GM23338 (cell line): ENCODE measurements around the gene OLA1. TPM values are rescaled to one million over a fixed set of nuclear protein-coding genes. Genes with fewer than 3 reads are reported as not detected.
A peak's percentile ranks its signal among the peaks of the same experiment; 100 is the strongest.

Source experiments
- ATAC-seq: fragments of 200-7000 bp; cut with Tn5 transposase; 3 replicates; pipeline ENCODE4 v1.9.1; 2020
- DNase-seq: peaks from one replicate; pipeline ENCODE4 v3.0.0-alpha.2; 2015; ENCODE audit warnings: low spot score
- H2AFZ ChIP-seq: fragments of 200-600 bp; sonication (generic); 2 replicates; pipeline ENCODE4 v1.8.0; 2016; ENCODE audit warnings: antibody characterized with exemption, mild to moderate bottlenecking, moderate library complexity
- H3F3A ChIP-seq: fragments of 200-600 bp; sonication (generic); replicated peaks from 2 replicates; pipeline ENCODE4 v1.8.0; 2017; ENCODE audit warnings: antibody characterized with exemption, mixed run types, low read depth
- H3K27ac ChIP-seq: fragments of 200-600 bp; sonication (generic); 2 replicates; pipeline ENCODE4 v1.6.1; 2016; ENCODE audit warnings: low read depth
- H3K27me3 ChIP-seq: fragments of 200-600 bp; sonication (generic); 2 replicates; pipeline ENCODE4 v1.8.0; 2016; ENCODE audit warnings: mild to moderate bottlenecking, mixed run types, moderate library complexity; ENCODE audit not compliant: insufficient read depth
- H3K36me3 ChIP-seq: fragments of 200-600 bp; sonication (generic); 2 replicates; pipeline ENCODE4 v1.8.0; 2016; ENCODE audit warnings: mild to moderate bottlenecking; ENCODE audit not compliant: insufficient read depth
- H3K4me1 ChIP-seq: fragments of 200-600 bp; sonication (generic); 2 replicates; pipeline ENCODE4 v1.8.0; 2016; ENCODE audit warnings: mild to moderate bottlenecking, moderate library complexity; ENCODE audit not compliant: insufficient read depth
- H3K4me2 ChIP-seq: fragments of 200-600 bp; sonication (generic); 2 replicates; pipeline ENCODE4 v1.7.1; 2017; ENCODE audit warnings: mixed run types
- H3K4me3 ChIP-seq: fragments of 200-600 bp; sonication (generic); 2 replicates; pipeline ENCODE4 v1.6.1; 2016; ENCODE audit warnings: mixed run types
- H3K79me2 ChIP-seq: fragments of 200-600 bp; sonication (generic); replicated peaks from 2 replicates; pipeline ENCODE4 v1.8.0; 2017; ENCODE audit warnings: mild to moderate bottlenecking; ENCODE audit not compliant: insufficient read depth
- H3K9me2 ChIP-seq: fragments of 200-600 bp; sonication (generic); 2 replicates; pipeline ENCODE4 v1.8.0; 2017; ENCODE audit not compliant: insufficient read depth
- H4K20me1 ChIP-seq: fragments of 200-600 bp; sonication (generic); replicated peaks from 2 replicates; pipeline ENCODE4 v1.8.0; 2017; ENCODE audit warnings: mild to moderate bottlenecking; ENCODE audit not compliant: insufficient read depth
- H3K27ac Mint-ChIP-seq: 2 replicates; pipeline ENCODE4 v1.8.0; 2020; ENCODE audit warnings: inconsistent platforms, mild to moderate bottlenecking, moderate library complexity, mixed read lengths
- H3K27me3 Mint-ChIP-seq: 3 replicates; pipeline ENCODE4 v1.8.0; 2022; ENCODE audit warnings: low read depth, mild to moderate bottlenecking, moderate library complexity, mixed read lengths, inconsistent platforms; ENCODE audit not compliant: insufficient read depth, poor library complexity
- H3K36me3 Mint-ChIP-seq: 3 replicates; pipeline ENCODE4 v1.8.0; 2021; ENCODE audit warnings: low read depth, mild to moderate bottlenecking, inconsistent platforms, moderate library complexity, mixed read lengths
- H3K4me1 Mint-ChIP-seq: 3 replicates; pipeline ENCODE4 v1.8.0; 2020; ENCODE audit warnings: mild to moderate bottlenecking, inconsistent platforms, mixed read lengths
- H3K4me3 Mint-ChIP-seq: 3 replicates; pipeline ENCODE4 v1.8.0; 2021; ENCODE audit warnings: moderate library complexity, mild to moderate bottlenecking, inconsistent platforms, mixed read lengths
- H3K9me3 Mint-ChIP-seq: 3 replicates; pipeline ENCODE4 v1.8.0; 2020; ENCODE audit warnings: moderate library complexity, mild to moderate bottlenecking, inconsistent platforms, mixed read lengths
- CREB1 ChIP-seq: fragments of 250-450 bp; sonication (Bioruptor Pico); IDR thresholded peaks from 2 replicates; pipeline ENCODE4 v1.5.0; 2020; ENCODE audit warnings: low read depth, mild to moderate bottlenecking, moderate library complexity
- CTCF ChIP-seq, 2 experiments: fragments of 200-600 bp in 1 of 2; sonication (generic) in 1 of 2; conservative IDR thresholded peaks; 2 replicates each; pipeline versions ENCODE4 v1.5.1 to v1.6.1; 2016 to 2017; ENCODE audit warnings: antibody characterized with exemption in 2 of 2, low read depth in 2 of 2, mild to moderate bottlenecking in 2 of 2, moderate library complexity in 1 of 2
- EZH2 ChIP-seq: fragments of 200-600 bp; sonication (generic); IDR thresholded peaks from one replicate; pipeline ENCODE4 v1.8.0; 2017; ENCODE audit warnings: antibody characterized with exemption, mild to moderate bottlenecking, low read depth; ENCODE audit not compliant: unreplicated experiment
- EZH2phosphoT487 ChIP-seq: fragments of 200-600 bp; sonication (generic); IDR thresholded peaks from one replicate; pipeline ENCODE4 v1.8.1; 2018; ENCODE audit warnings: antibody characterized with exemption; ENCODE audit not compliant: unreplicated experiment
- JUNB ChIP-seq: IDR thresholded peaks from one replicate; pipeline ENCODE4 v1.6.1; 2016; ENCODE audit warnings: antibody characterized with exemption; ENCODE audit not compliant: unreplicated experiment
- NANOG ChIP-seq: IDR thresholded peaks from 2 replicates; pipeline ENCODE4 v1.6.1; 2016; ENCODE audit warnings: antibody characterized with exemption, borderline replicate concordance
- POLR2AphosphoS5 ChIP-seq: IDR thresholded peaks from 2 replicates; pipeline ENCODE4 v1.6.1; 2016; ENCODE audit warnings: antibody characterized with exemption, low read depth
- REST ChIP-seq: IDR thresholded peaks from one replicate; pipeline ENCODE4 v1.6.1; 2018; ENCODE audit warnings: antibody characterized with exemption; ENCODE audit not compliant: unreplicated experiment
- ZNF114 ChIP-seq: fragments of 250-450 bp; sonication (Bioruptor Pico); IDR thresholded peaks from 2 replicates; pipeline ENCODE4 v1.5.0; 2020; ENCODE audit warnings: mild to moderate bottlenecking, moderate library complexity
- ZNF331 ChIP-seq: fragments of 250-450 bp; sonication (Bioruptor Pico); IDR thresholded peaks from 2 replicates; pipeline ENCODE4 v1.5.0; 2020; ENCODE audit warnings: low read depth, mild to moderate bottlenecking, moderate library complexity
- ZNF462 ChIP-seq: fragments of 250-450 bp; sonication (Bioruptor Pico); IDR thresholded peaks from 2 replicates; pipeline ENCODE4 v1.5.0; 2020; ENCODE audit warnings: mild to moderate bottlenecking, moderate library complexity
- long read RNA-seq: library from polyadenylated mRNA; unstranded; transcript quantifications from one replicate; pipeline ENCODE4 v2.0.0, GENCODE V29; 2020; ENCODE audit not compliant: unreplicated experiment
- polyA plus RNA-seq: library from polyadenylated mRNA; unstranded; fragments of >200 nt; fragmentation: Nextera tagmentation; extraction: Ambion mirVana; gene quantifications from 2 replicates; pipeline ENCODE4 v1.2.1, GENCODE V29; 2016
- total RNA-seq: library from RNA; depleted of rRNA; stranded (reverse); fragments of >200 nt; shearing (Covaris generic); gene quantifications from 2 replicates; pipeline ENCODE4 v1.2.3, GENCODE V29; 2014; rRNA removed
- TF ChIP-seq, protein P1 (sequence below): IDR thresholded peaks from 2 replicates; pipeline ENCODE4 v1.6.1; 2016; ENCODE audit warnings: antibody characterized with exemption

The OLA1 gene
- total RNA-seq (104 and 114 TPM in 2 replicates), polyA plus RNA-seq (190 and 242 TPM in 2 replicates)
- long read RNA-seq, full-length matches to known transcripts, result 218 of 247 reads
- long read RNA-seq, partial matches to known transcripts, result 9 of 247 reads
- long read RNA-seq, other reads (novel, unspliced or antisense), result 20 of 247 reads

GRCh38 chr2:174248187-174248997, at the start of gene OLA1:
Gene OLA1, minus strand, starts transcription at chr2:174248532. Its CDS starts 1,717 bp downstream, at chr2:174246815.
- peaks cover 15% of the 10 kb centered on the region for H3K4me1 Mint-ChIP-seq
- H3K27ac Mint-ChIP-seq, result peak within 1 kb of the TSS; percentile 93
- Histone ChIP-seq H3K36me3 (peaks cover 7% of the 10 kb centered on the region; the same call in 1 of the 2 replicates), H3K27ac (peak within 1 kb of the TSS; percentile 86; the same call in 1 of the 2 replicates), H3K4me1 (peaks cover 12% of the 10 kb centered on the region; the same call in 1 of the 2 replicates), H2AFZ (peak within 1 kb of the TSS; percentile 89), H3K9me2 (no peaks in the 10 kb centered on the region; the same call in 1 of the 2 replicates), H3K79me2 (peaks cover 45% of the 10 kb centered on the region), H3F3A (0 out of 2 replicates have a peak, but pooled peaks cover 4% of the 10 kb centered on the region), H3K4me3 (peak within 1 kb of the TSS; percentile 93), H3K27me3 (0 out of 2 replicates have a peak, but pooled peaks cover 6% of the 10 kb centered on the region), H3K4me2 (peak within 1 kb of the TSS; percentile 91), H4K20me1 (peaks cover 13% of the 10 kb centered on the region)
- peak; percentile 98 for DNase-seq
- peaks cover 13% of the 10 kb centered on the region for H3K27me3 Mint-ChIP-seq
- H3K36me3 Mint-ChIP-seq, result peaks cover 17% of the 10 kb centered on the region
- H3K9me3 Mint-ChIP-seq, result no peaks in the 10 kb centered on the region
- peak; percentile 94 for ATAC-seq
- no peak for TF ChIP-seq ZNF462 (CRISPR knock-in tag)
- TF ChIP-seq JUNB, result no peak
- no peak for TF ChIP-seq EZH2
- TF ChIP-seq REST, result no peak
- peak; percentile 13; the same call in 1 of the 2 replicates for TF ChIP-seq CREB1 (CRISPR knock-in tag)
- TF ChIP-seq NANOG, result no peak
- TF ChIP-seq ZNF331 (CRISPR knock-in tag), result no peak
- TF ChIP-seq CTCF (conservative IDR thresholded peaks at IDR 0.05; ENCODE audit: low read depth in 2 of 2), result no peak
- TF ChIP-seq, protein P1, sequence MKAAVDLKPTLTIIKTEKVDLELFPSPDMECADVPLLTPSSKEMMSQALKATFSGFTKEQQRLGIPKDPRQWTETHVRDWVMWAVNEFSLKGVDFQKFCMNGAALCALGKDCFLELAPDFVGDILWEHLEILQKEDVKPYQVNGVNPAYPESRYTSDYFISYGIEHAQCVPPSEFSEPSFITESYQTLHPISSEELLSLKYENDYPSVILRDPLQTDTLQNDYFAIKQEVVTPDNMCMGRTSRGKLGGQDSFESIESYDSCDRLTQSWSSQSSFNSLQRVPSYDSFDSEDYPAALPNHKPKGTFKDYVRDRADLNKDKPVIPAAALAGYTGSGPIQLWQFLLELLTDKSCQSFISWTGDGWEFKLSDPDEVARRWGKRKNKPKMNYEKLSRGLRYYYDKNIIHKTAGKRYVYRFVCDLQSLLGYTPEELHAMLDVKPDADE, result 0 out of 2 replicates have a peak, but pooled peaks have one; percentile 53
- no peak for TF ChIP-seq ZNF114 (CRISPR knock-in tag)
- TF ChIP-seq EZH2phosphoT487, result no peak
- peak; percentile 88 for TF ChIP-seq POLR2AphosphoS5
- peak within 1 kb of the TSS; percentile 91 for H3K4me3 Mint-ChIP-seq
